Neural crest cell (in vitro differentiated cells): ENCODE data around the gene SPCS3. TPM values are rescaled to one million over a fixed set of nuclear protein-coding genes. Genes with fewer than 3 reads are reported as not detected.

ENCODE experiments used
- DNase-seq: peaks from one replicate; pipeline ENCODE4 v3.0.0; 2021; ENCODE audit warnings: low read depth, mixed read lengths, low spot score
- H3K27ac Mint-ChIP-seq: one replicate; pipeline ENCODE4 v1.8.0; 2021; ENCODE audit warnings: mild to moderate bottlenecking, mixed read lengths; ENCODE audit not compliant: unreplicated experiment
- H3K27me3 Mint-ChIP-seq: 2 replicates; pipeline ENCODE4 v1.8.0; 2021; ENCODE audit warnings: low read depth, mild to moderate bottlenecking, mixed read lengths
- H3K36me3 Mint-ChIP-seq: 2 replicates; pipeline ENCODE4 v1.8.0; 2021; ENCODE audit warnings: low read depth, mild to moderate bottlenecking, mixed read lengths
- H3K4me1 Mint-ChIP-seq: 2 replicates; pipeline ENCODE4 v1.8.0; 2021; ENCODE audit warnings: mixed read lengths
- H3K4me3 Mint-ChIP-seq: one replicate; pipeline ENCODE4 v1.8.0; 2021; ENCODE audit warnings: mild to moderate bottlenecking, mixed read lengths
- H3K9me3 Mint-ChIP-seq: 2 replicates; pipeline ENCODE4 v1.8.0; 2021; ENCODE audit warnings: mixed read lengths
- CTCF ChIP-seq: fragments of 200-600 bp; sonication (generic); conservative IDR thresholded peaks from 2 replicates; pipeline ENCODE4 v1.5.0; 2021; ENCODE audit warnings: antibody characterized with exemption, mild to moderate bottlenecking
- total RNA-seq: library from RNA; stranded (reverse); gene quantifications from 2 replicates; pipeline ENCODE4 v1.2.1, GENCODE V29; 2021

SPCS3 gene
- total RNA-seq, 1 donor from 2014 or later: 108 TPM

GRCh38 chr4:176298664-176299063, 21.1 kb upstream of the SPCS3 start:
- DNase-seq: no peak
- no peaks in the 10 kb centered on the region for H3K4me1 Mint-ChIP-seq
- no peak overlapping the region for H3K27ac Mint-ChIP-seq
- no peaks in the 10 kb centered on the region for H3K9me3 Mint-ChIP-seq
- H3K27me3 Mint-ChIP-seq: no peaks in the 10 kb centered on the region
- no peak overlapping the region for H3K4me3 Mint-ChIP-seq
- H3K36me3 Mint-ChIP-seq: no peaks in the 10 kb centered on the region
- no peak for TF ChIP-seq CTCF

GRCh38 chr4:176300036-176300435, 19.7 kb upstream of the SPCS3 start:
- H3K36me3 Mint-ChIP-seq: no peaks in the 10 kb centered on the region
- H3K27me3 Mint-ChIP-seq: no peaks in the 10 kb centered on the region
- H3K4me1 Mint-ChIP-seq: no peaks in the 10 kb centered on the region
- H3K27ac Mint-ChIP-seq: no peak overlapping the region
- TF ChIP-seq CTCF: no peak
- no peak overlapping the region for H3K4me3 Mint-ChIP-seq
- no peaks in the 10 kb centered on the region for H3K9me3 Mint-ChIP-seq
- no peak for DNase-seq

- no peak for TF ChIP-seq CTCF
- DNase-seq: no peak
- H3K27me3 Mint-ChIP-seq: no peaks in the 10 kb centered on the region
- no peak overlapping the region for H3K27ac Mint-ChIP-seq
- no peaks in the 10 kb centered on the region for H3K4me1 Mint-ChIP-seq
- no peak overlapping the region for H3K4me3 Mint-ChIP-seq
- H3K36me3 Mint-ChIP-seq: no peaks in the 10 kb centered on the region
- no peaks in the 10 kb centered on the region for H3K9me3 Mint-ChIP-seq
These were observed 19.2 kb upstream of the SPCS3 start for GRCh38 chr4:176300565-176300964.

- H3K4me3 Mint-ChIP-seq: no peak overlapping the region
- no peak for DNase-seq
These were observed 17.2 kb upstream of the SPCS3 start for GRCh38 chr4:176302283-176303275.

GRCh38 chr4:176303938-176304337, 15.8 kb upstream of the SPCS3 start:
- no peaks in the 10 kb centered on the region for H3K36me3 Mint-ChIP-seq
- no peak overlapping the region for H3K4me3 Mint-ChIP-seq
- H3K27me3 Mint-ChIP-seq: no peaks in the 10 kb centered on the region

More at GRCh38 chr4:176302283-176303275, 17.2 kb upstream of the SPCS3 start:
- H3K4me1 Mint-ChIP-seq: no peaks in the 10 kb centered on the region
- H3K36me3 Mint-ChIP-seq: no peaks in the 10 kb centered on the region
- no peak overlapping the region for H3K27ac Mint-ChIP-seq
- no peak for TF ChIP-seq CTCF
- H3K9me3 Mint-ChIP-seq: no peaks in the 10 kb centered on the region
- H3K27me3 Mint-ChIP-seq: no peaks in the 10 kb centered on the region

More at GRCh38 chr4:176303938-176304337, 15.8 kb upstream of the SPCS3 start:
- Mint-ChIP-seq H3K27ac (no peak overlapping the region), H3K4me1 (no peaks in the 10 kb centered on the region), H3K9me3 (no peaks in the 10 kb centered on the region)
- no peak for TF ChIP-seq CTCF
- no peak for DNase-seq
